GM21825 (cell line): ENCODE results near the gene TMEM213.

Experiments used
- ATAC-seq: cut with Tn5 transposase; IDR thresholded peaks from one replicate; pipeline ENCODE4 v1.9.1; 2021; ENCODE audit warnings: mild to moderate bottlenecking, moderate library complexity; ENCODE audit not compliant: unreplicated experiment

TMEM213 gene

GRCh38 chr7:138872576-138872975 is 74.8 kb downstream of the TMEM213 start:
- ATAC-seq, result no peak

DNA sequence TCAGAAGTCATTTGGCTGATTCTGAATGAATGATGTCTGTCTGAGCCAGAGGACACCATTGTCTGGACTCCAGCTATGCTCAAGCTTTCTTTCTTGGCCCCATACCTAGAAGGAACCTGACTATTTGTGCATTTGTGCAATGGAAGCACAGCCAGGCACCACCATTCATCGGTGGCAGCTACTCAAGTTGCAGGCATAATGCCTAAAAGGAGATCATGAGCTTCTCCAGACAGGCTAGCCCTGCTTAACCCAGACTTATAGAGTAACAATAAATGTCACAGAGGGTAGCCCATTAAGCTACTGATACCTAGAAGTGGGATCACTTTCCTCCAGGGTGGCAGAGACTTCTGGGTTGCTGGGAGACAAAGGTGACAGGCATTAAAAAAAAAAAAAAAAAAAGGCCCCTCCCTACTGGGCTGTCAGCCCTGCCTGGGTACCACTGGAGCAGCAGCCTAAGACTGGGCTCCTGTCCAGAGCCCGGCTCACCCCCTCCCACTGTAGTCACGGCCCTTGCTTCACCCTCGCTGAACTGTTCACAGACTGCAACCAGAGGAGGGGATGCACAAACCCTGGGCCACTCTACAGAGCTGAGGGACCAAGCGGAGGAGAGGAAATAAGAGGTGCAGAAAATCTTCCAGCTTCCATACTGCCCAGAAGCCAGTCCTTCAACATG is 75.6 kb downstream of the TMEM213 start:
- ATAC-seq, result no peak

- no peak for ATAC-seq
These were observed 78.0 kb downstream of the TMEM213 start for GRCh38 chr7:138875794-138876193.

DNA sequence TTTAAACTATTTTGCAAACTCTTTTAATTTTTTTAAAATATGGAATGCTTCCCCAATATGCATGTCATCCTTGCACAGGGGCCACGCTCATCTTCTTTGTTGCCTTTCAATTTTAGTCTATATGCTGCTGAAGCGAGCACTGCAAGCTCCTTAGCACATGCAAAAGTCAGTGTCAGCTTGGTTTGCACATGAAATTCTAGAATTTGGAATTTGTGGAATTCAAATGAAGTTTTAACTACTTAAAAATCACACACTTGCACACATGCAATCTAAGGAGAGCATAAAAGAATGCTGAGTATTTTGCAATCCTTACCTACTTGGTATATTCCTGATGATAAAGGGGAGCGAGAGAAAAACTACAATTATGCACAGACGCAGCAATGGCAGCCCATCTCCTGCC is 78.5 kb downstream of the TMEM213 start:
- ATAC-seq, result no peak

GRCh38 chr7:138878051-138878450 is 80.3 kb downstream of the TMEM213 start:
- ATAC-seq, result no peak

- no peak for ATAC-seq
These were observed 81.1 kb downstream of the TMEM213 start for GRCh38 chr7:138878856-138879255.

- no peak for ATAC-seq
These were observed 81.6 kb downstream of the TMEM213 start for GRCh38 chr7:138879356-138879755.

DNA sequence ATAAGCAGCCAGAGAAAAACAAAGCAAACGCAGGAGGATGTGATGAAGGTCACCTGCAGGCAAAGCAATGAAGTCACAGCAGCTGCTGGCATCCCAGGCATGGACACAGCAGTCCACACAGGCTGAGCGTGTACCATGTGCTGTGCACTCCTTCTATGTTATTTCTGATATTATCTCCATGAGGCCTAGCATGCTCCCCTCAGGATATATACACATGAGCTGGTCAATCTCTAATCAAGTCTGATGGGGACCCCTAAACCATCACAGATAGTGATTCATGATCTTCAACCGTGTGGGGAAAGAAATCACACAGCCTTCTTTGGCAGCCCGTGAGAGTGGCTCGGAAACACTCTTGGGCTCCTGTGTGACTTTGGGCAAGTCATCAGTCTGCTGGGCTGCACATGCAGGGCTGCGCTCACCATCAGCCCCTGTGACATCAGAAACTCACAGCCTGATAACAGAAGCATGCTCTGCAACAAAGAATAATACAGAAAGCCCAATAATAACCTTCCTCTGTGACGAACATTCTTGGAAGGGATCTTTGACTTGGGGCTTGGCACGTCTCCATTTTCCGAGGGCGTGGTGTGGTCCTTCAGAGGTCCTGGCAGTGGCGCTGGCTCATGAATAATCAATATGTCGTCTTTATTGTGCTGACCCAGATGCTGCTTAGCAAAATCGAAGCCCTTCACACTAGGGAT is 83.2 kb downstream of the TMEM213 start:
- ATAC-seq, result no peak

- no peak for ATAC-seq
These were observed 83.9 kb downstream of the TMEM213 start for GRCh38 chr7:138881579-138882188.

- no peak for ATAC-seq
These were observed 84.5 kb downstream of the TMEM213 start for GRCh38 chr7:138882249-138882648.

DNA sequence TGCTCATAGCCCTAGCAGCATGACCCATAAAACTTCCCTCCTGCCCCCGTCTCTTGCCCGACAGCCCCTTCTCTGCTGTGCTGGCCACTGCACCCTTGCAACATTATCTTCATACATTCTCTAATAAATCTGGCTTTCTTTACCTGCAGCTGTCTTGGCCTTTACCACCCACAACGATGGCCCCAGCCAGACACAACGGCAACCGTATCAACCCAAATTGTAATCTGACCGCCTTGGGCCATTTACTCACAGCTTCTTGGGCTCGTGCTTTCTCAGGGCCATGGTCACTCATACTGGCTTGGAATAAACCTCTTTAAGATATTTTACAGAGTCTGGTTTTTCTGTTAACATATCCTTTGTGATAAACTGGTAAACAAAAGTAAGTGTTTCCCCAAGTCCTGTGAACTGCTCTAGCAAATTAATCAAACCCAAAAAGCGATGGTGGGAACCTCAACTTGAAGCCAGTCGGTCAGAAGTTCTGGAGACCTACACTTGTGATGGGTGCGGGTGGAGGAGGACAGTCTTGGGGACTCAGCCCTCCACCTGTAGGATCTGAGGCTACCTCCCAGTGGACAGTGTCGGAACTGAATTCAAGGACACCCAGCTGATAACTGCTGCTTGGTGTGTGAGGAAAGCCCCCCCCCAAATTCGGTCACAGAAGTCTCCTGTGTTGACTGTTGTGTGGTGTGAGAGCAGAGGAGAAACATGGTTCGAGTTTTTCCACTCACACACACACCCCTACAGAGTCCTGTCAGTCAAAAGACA is 87.8 kb downstream of the TMEM213 start:
- no peak for ATAC-seq

DNA sequence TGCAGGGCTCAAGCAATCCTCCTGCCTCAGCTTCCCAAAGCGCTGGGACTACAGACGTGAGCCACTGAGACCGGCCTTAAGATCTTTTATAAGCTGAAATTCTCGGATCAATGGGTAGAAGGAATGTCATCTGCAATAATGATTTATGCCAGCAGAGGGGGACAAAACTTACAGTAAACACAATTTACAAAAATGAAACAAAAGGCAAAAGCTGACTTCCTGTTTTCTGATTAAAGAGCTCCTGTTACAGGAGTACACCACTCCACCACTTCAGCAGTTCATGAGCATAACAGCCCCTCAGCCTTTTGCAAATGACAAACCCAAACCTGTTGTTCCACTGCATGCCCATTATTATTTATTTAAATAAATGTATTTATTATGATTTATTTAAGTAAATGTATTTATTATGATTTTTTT is 88.7 kb downstream of the TMEM213 start:
- ATAC-seq, result peak; percentile 81

DNA sequence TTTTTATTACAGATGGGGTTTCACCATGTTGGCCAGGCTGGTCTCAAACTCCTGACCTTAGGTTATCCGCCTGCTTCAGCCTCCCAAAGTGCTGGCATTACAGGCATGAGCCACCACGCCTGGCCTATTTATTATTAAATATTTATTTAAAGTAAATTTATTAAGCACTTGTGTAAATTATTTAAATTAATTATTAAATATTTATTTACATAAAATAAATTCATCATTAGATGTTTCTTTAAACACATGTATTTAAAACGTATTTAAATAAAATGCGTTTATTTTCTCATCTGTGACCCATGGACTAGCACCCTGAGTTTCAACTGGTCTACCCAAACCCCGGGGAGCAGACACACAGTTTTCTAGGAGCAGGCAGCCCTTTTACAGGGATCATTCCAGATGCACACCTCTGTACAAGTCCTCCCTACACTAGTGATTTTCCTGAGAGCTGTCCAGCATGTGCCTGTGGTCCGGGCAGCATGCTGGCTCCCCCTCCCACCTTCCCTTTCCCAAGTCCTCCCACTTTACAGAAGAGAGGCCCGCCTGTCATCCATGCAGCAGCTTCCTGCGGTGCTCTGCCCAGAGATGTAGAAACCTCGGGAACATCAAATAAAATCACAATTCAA is 89.4 kb downstream of the TMEM213 start:
- ATAC-seq, result no peak
